ENCODE data around the gene ULK1.

GRCh38 chr12:131923260-131923659 is 28.8 kb downstream of the ULK1 start:
- no peak for TF ChIP-seq EZH2phosphoT487 (IDR thresholded peaks at IDR 0.05; ENCODE audit: insufficient read depth, low read depth)
- TF ChIP-seq EZH2 (IDR thresholded peaks at IDR 0.05; ENCODE audit: insufficient read depth, poor library complexity, severe bottlenecking), result no peak

Measured in GM23248 (cell line).